ENCODE results near the gene CHAT. TPM values are rescaled to one million over a fixed set of nuclear protein-coding genes. Genes with fewer than 3 reads are reported as not detected.

CHAT gene
- total and polyA plus RNA-seq, 2 experiments from 2014 or later: not detected

GRCh38 chr10:49577182-49577925 lies 36.5 kb upstream of the CHAT start:
- Histone ChIP-seq H3K9me2 (ENCODE audit: insufficient read depth) (no peaks in the 10 kb centered on the region), H4K20me1 (ENCODE audit: insufficient read depth) (no peaks in the 10 kb centered on the region)
- 65% methylated on average over 2 of the region's 2 CpGs for WGBS, 2 experiments (ENCODE audit: low coverage in 1 of 2, low lambda C conversion rate in 2 of 2, missing lambda C conversion rate in 2 of 2)

GRCh38 chr10:49578392-49578791 lies 35.4 kb upstream of the CHAT start:
- H3K4me3 ChIP-seq: no peak overlapping the region
- no peak overlapping the region for H3K9ac ChIP-seq
- no peaks in the 10 kb centered on the region for H3K79me2 ChIP-seq (ENCODE audit: insufficient read depth)
- no peak for TF ChIP-seq EZH2 (IDR thresholded peaks at IDR 0.05; ENCODE audit: insufficient read depth, poor library complexity, severe bottlenecking)
- TF ChIP-seq EZH2phosphoT487 (IDR thresholded peaks at IDR 0.05; ENCODE audit: insufficient read depth, low read depth): no peak
- WGBS, 2 experiments (ENCODE audit: low coverage in 1 of 2, low lambda C conversion rate in 2 of 2, missing lambda C conversion rate in 2 of 2): 75 to 88% methylated on average over 3 of the region's 3 CpGs
- H4K20me1 ChIP-seq (ENCODE audit: insufficient read depth): no peaks in the 10 kb centered on the region
- H3K36me3 ChIP-seq (ENCODE audit: low read depth): no peaks in the 10 kb centered on the region
- DNase-seq: no peak
- H3F3A ChIP-seq (ENCODE audit: insufficient read depth): no peaks in the 10 kb centered on the region
- in situ Hi-C loops (cut with MboI): loop anchor here (25.0 kb wide), 2 partner anchors 334 to 634 kb away; no protein-coding TSS in a partner anchor
- H3K4me2 ChIP-seq (ENCODE audit: unreplicated experiment): no peak overlapping the region
- no peak overlapping the region for H3K27ac ChIP-seq
- H3K9me3 ChIP-seq (ENCODE audit: low read depth): no peaks in the 10 kb centered on the region
- no peak overlapping the region for H2AFZ ChIP-seq
- H3K4me1 ChIP-seq (ENCODE audit: insufficient read depth): peaks cover 24% of the 10 kb centered on the region
- H3K27me3 ChIP-seq (replicated peaks; ENCODE audit: insufficient read depth): no peaks in the 10 kb centered on the region
- H3K9me2 ChIP-seq (ENCODE audit: insufficient read depth): no peaks in the 10 kb centered on the region

More at GRCh38 chr10:49577182-49577925, 36.5 kb upstream of the CHAT start:
- DNase-seq: no peak
- H2AFZ ChIP-seq: no peak overlapping the region
- H3K4me2 ChIP-seq (ENCODE audit: unreplicated experiment): no peak overlapping the region
- H3K27me3 ChIP-seq (replicated peaks; ENCODE audit: insufficient read depth): no peaks in the 10 kb centered on the region
- in situ Hi-C loops (cut with MboI): loop anchor here (25.0 kb wide), 2 partner anchors 335 to 635 kb away; no protein-coding TSS in a partner anchor
- no peak overlapping the region for H3K4me3 ChIP-seq
- TF ChIP-seq EZH2 (IDR thresholded peaks at IDR 0.05; ENCODE audit: insufficient read depth, poor library complexity, severe bottlenecking) (no peak), EZH2phosphoT487 (IDR thresholded peaks at IDR 0.05; ENCODE audit: insufficient read depth, low read depth) (no peak)
- no peaks in the 10 kb centered on the region for H3F3A ChIP-seq (ENCODE audit: insufficient read depth)
- H3K9me3 ChIP-seq (ENCODE audit: low read depth): no peaks in the 10 kb centered on the region
- H3K36me3 ChIP-seq (ENCODE audit: low read depth): no peaks in the 10 kb centered on the region
- H3K4me1 ChIP-seq (ENCODE audit: insufficient read depth): peaks cover 24% of the 10 kb centered on the region
- no peak overlapping the region for H3K9ac ChIP-seq
- no peaks in the 10 kb centered on the region for H3K79me2 ChIP-seq (ENCODE audit: insufficient read depth)
- no peak overlapping the region for H3K27ac ChIP-seq

- H3K9ac ChIP-seq: no peak overlapping the region
- H3K4me2 ChIP-seq (ENCODE audit: unreplicated experiment): no peak overlapping the region
- H4K20me1 ChIP-seq (ENCODE audit: insufficient read depth): no peaks in the 10 kb centered on the region
- TF ChIP-seq EZH2phosphoT487 (IDR thresholded peaks at IDR 0.05; ENCODE audit: insufficient read depth, low read depth): no peak
- no peak for TF ChIP-seq EZH2 (IDR thresholded peaks at IDR 0.05; ENCODE audit: insufficient read depth, poor library complexity, severe bottlenecking)
- no peaks in the 10 kb centered on the region for H3K79me2 ChIP-seq (ENCODE audit: insufficient read depth)
- H3K4me1 ChIP-seq (ENCODE audit: insufficient read depth): peaks cover 19% of the 10 kb centered on the region
- no peaks in the 10 kb centered on the region for H3K9me3 ChIP-seq (ENCODE audit: low read depth)
- DNase-seq: no peak
- WGBS, 2 experiments (ENCODE audit: low coverage in 1 of 2, low lambda C conversion rate in 2 of 2, missing lambda C conversion rate in 2 of 2): 23 to 27% methylated on average over 2 of the region's 2 CpGs
- H3K9me2 ChIP-seq (ENCODE audit: insufficient read depth): no peaks in the 10 kb centered on the region; the same call in 1 of the 2 replicates
- no peak overlapping the region for H3K4me3 ChIP-seq
- no peaks in the 10 kb centered on the region for H3K27me3 ChIP-seq (replicated peaks; ENCODE audit: insufficient read depth)
- H2AFZ ChIP-seq: peak overlapping the region; percentile 6; the same call in 1 of the 2 replicates
- in situ Hi-C loops (cut with MboI): loop anchor here (25.0 kb wide), 2 partner anchors 333 to 633 kb away; no protein-coding TSS in a partner anchor
- no peak overlapping the region for H3K27ac ChIP-seq
- peaks cover 3% of the 10 kb centered on the region; the same call in 1 of the 2 replicates for H3F3A ChIP-seq (ENCODE audit: insufficient read depth)
- no peaks in the 10 kb centered on the region for H3K36me3 ChIP-seq (ENCODE audit: low read depth)
These were observed 34.2 kb upstream of the CHAT start for GRCh38 chr10:49579621-49580020.

- peak overlapping the region; percentile 0; the same call in 1 of the 2 replicates for H3K27ac ChIP-seq
- in situ Hi-C loops (cut with MboI): loop anchor here (25.0 kb wide), 2 partner anchors 327 to 627 kb away; no protein-coding TSS in a partner anchor
- no peak overlapping the region for H3K9ac ChIP-seq
- H4K20me1 ChIP-seq (ENCODE audit: insufficient read depth): no peaks in the 10 kb centered on the region
- no peaks in the 10 kb centered on the region; the same call in 1 of the 2 replicates for H3K9me2 ChIP-seq (ENCODE audit: insufficient read depth)
- peaks cover 19% of the 10 kb centered on the region for H3K4me1 ChIP-seq (ENCODE audit: insufficient read depth)
- peak overlapping the region; percentile 5 for H3K4me2 ChIP-seq (ENCODE audit: unreplicated experiment)
- H3K27me3 ChIP-seq (replicated peaks; ENCODE audit: insufficient read depth): no peaks in the 10 kb centered on the region
- no peak overlapping the region for H3K4me3 ChIP-seq
- no peaks in the 10 kb centered on the region for H3K9me3 ChIP-seq (ENCODE audit: low read depth)
- H2AFZ ChIP-seq: no peak overlapping the region
- DNase-seq: peak; percentile 47
- H3F3A ChIP-seq (ENCODE audit: insufficient read depth): peaks cover 11% of the 10 kb centered on the region; the same call in 1 of the 2 replicates
- H3K79me2 ChIP-seq (ENCODE audit: insufficient read depth): no peaks in the 10 kb centered on the region
- no peaks in the 10 kb centered on the region for H3K36me3 ChIP-seq (ENCODE audit: low read depth)
- TF ChIP-seq EZH2 (IDR thresholded peaks at IDR 0.05; ENCODE audit: insufficient read depth, poor library complexity, severe bottlenecking) (no peak), EZH2phosphoT487 (IDR thresholded peaks at IDR 0.05; ENCODE audit: insufficient read depth, low read depth) (no peak)
These were observed 28.4 kb upstream of the CHAT start for GRCh38 chr10:49585387-49585786.
